ENCODE measurements around the gene SEMA4D.

- TF ChIP-seq CTCF (IDR thresholded peaks at IDR 0.05) (no peak), POLR2A (IDR thresholded peaks at IDR 0.05) (no peak)
Observed at GRCh38 chr9:89360465-89360864, 137.4 kb downstream of the SEMA4D start.

Measured in adrenal gland (tissue), 5 donors.